Stimulated activated CD4-positive, alpha-beta T cell treated with anti-CD3 and anti-CD28 coated beads, Interleukin-12 subunit alpha, Interleukin-12 subunit beta, amount 100 ng/mL, for 4 hours (primary cell): Measurements from ENCODE around the gene CD33.
"Not testable (repeated sequence)": the region's sequence is repeated elsewhere in the genome, so short reads cannot be mapped to it uniquely, and the experiment has no call there.

Experiments used
- DNase-seq: peaks from one replicate; pipeline ENCODE4 v3.0.0-alpha.2; 2020

The CD33 gene

DNA sequence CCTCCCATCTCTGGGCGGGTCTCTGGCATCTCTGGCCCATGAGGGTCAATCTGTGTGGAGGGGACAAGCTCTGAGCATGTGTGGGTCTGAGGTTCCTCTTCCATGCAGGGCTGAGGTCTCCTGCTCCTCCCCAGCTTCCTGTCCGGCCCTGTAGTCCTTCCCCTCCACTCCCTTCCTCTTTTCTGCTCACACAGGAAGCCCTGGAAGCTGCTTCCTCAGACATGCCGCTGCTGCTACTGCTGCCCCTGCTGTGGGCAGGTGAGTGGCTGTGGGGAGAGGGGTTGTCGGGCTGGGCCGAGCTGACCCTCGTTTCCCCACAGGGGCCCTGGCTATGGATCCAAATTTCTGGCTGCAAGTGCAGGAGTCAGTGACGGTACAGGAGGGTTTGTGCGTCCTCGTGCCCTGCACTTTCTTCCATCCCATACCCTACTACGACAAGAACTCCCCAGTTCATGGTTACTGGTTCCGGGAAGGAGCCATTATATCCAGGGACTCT, at the start of gene CD33:
TSS of gene CD33 (plus strand) at position 183 of the 496 bp plus-strand sequence. CDS start at position 222, 39 bp downstream.
- DNase-seq = not testable (repeated sequence)

DNA sequence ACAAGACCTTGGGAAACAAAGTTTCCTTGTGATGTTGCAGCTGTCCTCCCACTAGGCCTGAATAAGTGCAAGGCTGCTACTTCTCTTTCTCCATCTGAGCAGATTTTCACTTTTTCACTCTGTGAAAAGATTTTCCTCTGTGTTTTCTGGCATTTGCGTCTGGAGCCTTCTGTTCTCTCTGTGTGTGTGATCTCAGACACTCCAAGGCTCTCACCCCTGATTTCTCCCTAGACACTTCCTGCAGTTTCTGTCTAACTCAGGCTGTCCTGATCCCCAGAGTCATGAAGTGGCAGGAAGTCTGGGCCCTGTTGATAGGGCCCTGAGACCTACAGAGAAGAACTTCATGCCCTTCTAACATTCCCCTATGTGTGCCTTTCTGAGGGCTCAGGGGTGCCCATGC, 45.6 kb upstream of the CD33 start:
- no peak for DNase-seq

DNA sequence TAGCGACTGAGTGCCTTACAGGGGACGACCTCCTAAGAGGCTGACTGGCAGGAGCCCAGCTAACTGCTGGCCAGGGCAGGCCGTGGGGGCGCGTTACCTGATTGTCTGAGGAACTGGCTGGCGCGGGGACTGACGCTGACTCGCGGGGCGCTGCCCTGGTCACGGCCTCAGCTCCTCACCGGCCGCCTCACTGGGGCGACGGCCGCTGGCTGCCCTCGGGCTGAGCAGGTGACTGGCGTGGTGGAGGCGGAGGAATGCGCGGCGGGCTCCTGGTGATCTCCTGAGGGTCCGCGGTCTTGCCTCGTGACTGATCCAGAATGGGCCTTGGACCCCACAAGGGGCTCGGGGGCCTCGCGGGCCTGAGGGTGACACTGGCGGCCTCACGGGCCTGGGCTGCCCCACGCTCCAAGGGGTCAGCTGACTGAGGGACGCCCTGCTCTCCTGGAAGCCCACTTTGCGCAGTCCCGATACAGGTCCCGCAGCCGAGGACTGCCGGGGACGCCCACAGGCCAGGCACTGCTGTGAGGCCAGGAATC, 43.4 kb upstream of the CD33 start:
- DNase-seq = no peak

DNA sequence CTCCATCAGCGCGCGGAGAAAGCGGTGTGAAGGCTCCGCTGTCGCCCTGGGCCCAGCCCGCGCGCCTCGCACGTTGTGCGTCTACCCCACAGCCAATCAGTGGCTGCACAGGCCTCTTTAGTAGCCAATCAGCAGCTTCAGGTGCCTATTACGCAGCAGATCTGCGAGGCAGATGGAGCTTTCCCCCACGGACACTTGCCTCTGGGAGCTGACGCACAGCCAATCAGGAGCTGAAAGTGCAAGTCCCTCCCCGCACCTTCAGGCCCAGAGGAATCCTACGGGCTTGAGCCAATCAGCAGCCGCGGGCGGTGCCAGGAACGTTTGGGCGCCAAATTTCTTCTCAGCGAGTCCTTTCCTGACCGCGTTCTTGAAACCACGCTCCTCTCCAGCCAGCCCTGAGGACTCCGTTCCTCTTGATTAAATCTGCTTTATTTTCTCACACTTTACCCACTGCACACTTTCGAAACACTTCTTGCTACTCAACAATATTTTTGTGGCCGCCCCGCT, 42.9 kb upstream of the CD33 start:
- DNase-seq = peak; percentile 10

DNA sequence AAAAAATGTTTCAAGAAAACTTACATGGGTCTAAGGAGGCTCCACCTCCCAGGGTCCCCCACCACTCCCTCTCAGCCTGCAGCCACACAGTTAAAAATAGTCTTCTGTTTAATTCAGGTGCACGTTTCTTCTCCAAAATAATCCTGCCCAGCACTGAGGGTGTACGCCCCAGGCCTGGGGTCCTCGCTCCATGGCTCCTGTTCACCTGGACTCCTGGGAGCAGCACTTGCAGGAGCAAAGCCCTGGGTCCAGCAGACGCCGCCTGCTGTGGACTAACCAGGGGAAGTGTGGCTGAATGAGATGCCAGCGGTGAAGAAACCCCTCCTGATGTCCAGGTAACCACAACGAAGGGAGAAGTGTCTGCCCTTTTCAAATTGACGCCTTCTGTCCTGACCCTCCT, 41.3 kb upstream of the CD33 start:
- DNase-seq = no peak

DNA sequence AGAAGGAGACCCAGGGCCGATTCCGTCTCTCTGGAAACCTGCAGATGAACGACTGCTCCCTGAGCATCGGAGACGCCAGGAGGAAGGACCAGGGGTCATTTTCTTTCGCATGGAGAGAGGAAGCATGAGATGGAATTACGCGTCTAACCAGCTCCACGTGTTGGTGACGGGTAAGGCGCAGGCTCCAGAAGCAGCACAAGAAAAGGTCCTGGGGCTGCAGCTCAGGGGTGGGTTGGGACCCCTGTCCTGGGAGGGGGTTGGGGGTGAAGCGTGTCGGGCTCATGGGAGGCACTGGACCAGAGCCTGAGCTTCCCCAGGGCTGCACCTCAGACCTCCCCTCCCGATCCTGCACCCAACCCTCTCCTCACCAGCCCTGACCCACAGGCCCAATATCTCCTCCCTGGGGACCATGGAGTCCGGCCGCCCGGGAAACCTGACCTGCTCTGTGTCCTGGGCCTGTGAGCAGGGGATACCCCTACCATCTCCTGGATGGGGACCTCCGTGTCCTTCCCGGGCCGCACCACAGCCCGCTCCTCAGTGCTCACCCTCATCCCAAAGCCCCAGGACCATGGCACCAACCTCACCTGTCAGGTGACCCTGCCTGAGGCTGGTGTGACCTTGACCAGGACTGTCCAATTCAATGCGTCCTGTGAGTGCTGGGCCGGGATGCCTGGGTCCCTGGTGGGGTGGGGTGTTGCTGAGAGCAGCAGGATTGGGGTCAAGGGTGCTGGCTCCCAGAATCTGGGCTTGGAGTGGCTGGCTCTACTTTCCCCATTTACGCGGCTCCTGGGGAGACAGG, 39.6 kb upstream of the CD33 start:
- DNase-seq = no peak

DNA sequence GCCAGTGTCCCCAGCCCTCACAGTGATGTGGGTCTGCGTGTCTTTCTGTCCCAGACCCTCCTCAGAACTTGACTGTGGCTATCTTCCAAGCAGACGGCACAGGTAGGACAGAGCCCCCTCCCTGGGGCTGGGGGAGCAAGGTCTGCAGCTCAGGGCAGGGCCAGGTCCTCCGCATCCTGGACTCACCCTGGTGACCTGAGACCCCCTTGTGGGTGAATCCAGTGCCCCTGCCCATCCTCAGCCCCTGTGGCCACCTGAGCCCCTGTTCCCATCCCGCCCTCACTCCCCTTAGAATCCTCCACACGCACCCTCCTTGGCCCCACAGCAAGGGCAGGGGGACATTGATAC, 39.0 kb upstream of the CD33 start:
- DNase-seq = no peak

DNA sequence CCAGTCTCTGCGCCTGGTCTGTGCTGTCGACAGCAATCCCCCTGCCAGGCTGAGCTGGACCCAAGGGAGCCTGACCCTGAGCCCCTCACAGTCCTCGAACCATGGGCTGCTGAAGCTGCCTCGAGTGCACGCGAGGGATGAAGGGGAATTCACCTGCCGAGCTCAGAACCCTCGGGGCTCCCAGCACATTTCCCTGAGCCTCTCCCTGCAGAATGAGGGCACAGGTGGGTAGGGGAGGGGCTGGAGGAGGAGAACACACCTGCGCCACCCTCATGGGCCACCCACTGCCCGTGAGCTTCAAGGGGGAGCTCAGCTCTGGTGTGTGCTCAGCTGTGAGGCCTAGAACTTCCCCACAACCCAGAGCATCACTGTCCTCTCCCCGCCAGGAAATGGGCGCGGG, 38.6 kb upstream of the CD33 start:
- DNase-seq = no peak

DNA sequence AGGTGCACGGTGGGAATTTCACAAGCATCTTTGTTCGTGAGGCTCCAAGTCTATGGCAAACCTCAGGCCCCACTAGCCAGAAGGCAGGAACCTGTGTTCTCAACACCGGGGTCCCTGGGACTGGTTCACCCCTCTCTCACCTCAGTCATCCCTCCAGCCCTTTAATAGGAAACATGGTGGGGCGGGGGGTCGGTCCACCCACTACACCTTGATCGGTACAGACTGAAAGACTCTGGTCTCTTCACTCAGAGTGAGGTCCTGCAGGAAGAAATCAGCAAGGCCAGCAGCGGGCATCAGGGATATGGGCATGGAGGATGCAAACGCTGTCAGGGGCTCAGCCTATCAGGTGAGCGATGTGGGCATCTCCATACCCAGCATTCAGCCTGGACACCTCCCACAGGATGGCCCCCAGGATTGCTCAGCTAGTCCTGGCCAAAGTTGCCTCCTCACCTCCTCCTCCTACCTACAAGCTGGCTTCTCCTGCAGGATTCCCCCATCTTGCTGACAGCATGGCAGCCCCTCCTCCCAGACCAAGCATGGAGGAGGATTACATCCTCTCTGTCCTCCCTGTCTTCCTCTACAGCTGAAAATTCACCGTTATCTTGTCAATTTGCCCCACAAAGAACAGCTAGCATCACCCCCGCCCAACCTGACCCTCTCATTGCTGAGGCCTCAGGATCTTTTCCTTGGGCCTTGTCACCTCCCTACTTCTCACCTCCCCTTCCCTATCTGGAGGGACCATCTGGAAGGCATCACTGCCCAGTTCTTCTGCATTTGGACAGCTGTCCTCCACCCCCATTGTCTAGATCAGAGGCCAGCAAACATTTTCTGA, 37.3 kb upstream of the CD33 start:
- DNase-seq = no peak

DNA sequence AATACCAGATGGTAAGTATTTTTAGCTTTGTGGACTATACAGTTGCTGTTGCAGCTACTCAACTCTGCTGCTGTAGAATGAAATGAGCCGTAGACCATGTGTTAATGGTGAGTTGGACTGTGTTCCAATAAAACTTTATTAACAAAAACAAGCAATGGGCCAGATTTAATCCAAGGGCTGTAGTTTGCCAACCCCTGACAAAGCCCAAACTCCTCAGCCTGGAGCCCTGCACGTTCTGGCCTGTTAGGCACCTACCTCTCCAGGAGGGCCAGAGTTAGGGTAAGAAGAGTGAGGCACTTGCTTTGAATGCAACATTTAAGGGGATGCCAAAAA, 36.7 kb upstream of the CD33 start:
- DNase-seq = no peak

DNA sequence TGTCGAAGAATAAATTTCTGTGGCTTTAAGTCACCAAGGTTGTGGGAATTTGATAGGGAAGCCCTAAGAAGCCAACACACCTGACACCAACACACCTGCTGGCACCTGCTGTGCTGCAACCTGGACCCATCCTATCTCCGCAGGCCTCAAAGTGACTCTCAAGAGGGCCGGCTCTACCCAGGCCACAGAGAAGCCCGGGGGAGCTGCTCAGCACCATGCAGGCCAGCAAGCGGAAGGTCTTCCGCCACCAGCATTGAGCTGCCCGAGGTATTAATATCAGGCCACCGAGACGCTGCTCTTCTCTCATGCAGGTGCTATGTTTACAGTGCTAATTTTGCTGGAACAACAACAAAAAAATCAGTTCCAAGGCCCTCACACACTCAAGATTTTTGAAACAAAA, 32.2 kb upstream of the CD33 start:
- DNase-seq = no peak

DNA sequence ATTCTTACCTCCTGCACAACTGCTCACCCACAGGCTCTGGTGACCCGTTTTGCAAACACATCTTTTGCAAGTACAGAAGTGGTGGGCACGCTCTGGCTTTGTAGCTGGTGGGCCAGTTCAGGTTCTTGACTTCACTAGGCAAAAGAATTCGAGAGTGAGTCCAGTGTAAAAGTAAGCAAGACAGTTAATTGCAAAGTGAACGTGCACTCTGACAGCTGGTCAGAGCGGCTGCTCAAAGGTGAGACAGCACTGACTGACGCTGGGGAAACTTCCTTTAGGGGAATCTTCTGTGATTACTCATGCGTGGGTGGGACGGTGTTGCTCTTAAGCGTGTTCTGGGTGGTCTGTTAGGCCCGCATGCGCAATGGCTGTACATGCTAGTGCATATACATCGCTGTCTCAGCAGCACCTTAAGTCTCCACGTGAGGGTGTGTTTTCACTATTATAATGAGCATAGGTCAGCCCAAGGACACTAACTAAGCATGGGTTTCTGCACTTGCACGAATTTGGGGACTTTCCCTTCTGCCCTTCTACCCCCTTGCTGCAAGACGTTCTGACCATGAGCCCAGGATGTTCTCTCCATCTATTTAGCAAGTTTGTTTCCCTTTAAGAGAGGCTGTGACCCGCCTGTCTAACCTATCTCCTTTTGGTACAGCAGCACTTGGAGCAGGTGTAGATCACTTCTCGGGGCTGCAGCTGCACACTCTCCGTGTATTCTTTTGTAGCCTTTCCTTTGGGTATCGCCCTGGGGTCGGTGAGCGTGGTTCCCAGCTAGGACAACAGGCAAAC, 30.2 kb upstream of the CD33 start:
- DNase-seq = no peak

DNA sequence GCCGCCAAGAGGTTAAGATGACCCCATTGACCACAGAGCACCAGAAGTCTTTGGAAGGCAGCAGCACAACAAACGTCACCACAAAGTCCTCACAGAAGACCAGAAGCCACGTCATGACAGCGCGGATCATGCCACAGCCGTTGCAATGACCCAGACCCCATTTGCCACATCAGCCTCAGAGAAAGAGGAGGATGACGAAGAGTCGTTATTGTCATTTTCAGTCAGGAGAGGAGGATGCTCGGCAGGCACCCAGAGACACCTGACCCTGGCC, 29.6 kb upstream of the CD33 start:
- no peak for DNase-seq

DNA sequence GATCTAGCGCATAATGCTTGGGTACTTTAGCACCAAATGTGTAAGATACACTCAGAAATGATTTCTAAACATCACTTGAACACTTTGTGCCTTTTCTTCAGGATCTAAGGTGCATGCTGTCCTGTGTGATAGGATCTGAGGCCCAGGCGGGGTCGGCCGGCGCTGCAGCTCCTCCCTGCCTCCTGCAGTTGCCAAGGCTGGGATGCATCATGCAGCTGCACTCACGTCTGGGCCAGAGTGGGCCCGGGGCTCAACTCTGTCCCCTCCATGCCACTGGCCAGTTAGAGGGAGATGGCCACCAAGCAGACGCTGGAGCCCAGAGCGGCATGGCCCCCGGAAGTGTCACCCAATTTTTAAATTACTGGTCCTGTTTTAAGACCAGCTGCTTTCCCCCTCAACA, 29.3 kb upstream of the CD33 start:
- no peak for DNase-seq

DNA sequence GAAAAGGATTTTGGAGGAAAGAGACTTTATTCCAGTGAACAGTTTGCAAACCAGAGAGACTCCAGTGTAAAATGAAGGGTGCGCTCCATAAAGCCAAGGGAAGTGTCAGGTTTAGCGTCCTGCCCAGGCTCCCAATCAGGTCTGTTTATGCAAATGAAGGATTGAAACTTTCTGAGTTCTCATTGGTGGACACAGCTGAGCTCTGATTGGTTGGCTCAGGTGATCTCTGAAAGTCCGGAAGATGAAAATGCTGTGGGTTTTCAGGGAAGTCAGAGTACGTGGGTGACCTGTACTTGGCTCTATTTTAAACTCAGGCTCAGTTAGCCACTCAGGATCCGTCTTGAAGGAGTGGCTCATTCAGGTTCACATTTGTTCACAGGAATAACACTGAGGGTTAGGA, 28.7 kb upstream of the CD33 start:
- DNase-seq = no peak

DNA sequence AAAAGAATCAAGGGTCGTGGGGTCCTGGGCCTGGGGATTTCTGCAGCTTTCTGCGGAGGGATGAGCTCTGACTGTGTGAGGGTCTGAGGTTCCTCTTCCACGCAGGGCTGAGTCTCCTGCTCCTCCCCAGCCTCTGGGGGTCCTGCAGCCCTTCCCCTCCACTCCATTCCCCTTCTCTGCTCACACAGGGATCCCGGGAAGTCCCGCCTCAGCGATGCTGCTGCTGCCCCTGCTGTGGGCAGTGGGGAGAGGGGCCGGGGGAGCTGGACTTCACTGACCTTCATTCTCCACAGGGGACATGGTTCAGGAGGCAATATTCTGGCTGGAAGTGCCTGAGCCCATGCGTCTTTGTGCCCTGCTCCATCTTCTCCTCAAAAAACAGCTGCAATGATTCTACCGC, 26.2 kb upstream of the CD33 start:
- DNase-seq = no peak

DNA sequence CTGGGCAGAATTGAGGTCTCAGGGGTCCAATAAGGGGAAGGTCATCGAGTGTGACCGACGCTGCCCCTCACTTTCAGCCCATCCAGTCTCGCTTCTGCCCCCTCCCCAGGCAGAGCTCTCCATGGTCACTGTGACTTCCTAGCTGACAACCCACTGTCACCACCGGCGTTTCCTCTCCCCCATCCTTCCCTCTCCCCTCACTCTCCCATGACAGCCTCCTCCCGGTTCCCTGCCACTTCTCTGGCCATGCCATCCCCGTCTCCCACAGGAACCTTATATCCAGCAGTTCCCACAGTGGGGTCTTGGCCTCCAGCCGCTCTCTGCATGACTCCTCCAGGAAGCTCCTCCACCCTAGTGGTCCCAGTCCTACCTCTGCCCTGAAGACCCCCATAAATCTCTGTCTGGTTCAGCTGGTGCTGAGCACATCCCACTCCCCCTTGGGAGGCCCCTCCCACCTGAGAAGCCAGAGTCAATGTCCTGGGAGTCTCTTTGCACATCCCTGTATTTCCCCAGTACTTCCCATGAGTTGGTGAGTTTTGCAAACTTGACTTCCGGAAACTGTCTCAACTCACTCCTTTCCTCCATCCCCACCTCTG, 24.7 kb upstream of the CD33 start:
- no peak for DNase-seq

DNA sequence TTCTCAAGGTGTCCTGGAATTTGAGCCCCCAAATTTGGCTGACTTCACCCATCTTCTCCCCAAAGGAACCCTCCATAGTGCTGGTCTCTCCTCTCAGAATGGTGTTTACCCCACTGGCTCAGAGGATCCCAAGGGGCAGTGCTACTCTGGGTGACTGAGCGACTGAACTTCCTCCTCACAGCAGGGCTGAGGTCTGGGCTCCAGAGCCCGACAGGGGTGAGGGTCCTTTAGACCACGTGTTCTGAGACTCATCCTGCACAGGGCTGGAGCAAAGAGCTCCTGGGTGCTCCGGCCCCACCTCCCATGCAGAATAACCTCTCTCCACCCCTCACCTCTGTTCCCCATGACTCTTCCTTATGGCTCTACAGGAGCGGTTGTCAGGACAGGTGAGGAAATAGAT, 23.2 kb upstream of the CD33 start:
- no peak for DNase-seq

DNA sequence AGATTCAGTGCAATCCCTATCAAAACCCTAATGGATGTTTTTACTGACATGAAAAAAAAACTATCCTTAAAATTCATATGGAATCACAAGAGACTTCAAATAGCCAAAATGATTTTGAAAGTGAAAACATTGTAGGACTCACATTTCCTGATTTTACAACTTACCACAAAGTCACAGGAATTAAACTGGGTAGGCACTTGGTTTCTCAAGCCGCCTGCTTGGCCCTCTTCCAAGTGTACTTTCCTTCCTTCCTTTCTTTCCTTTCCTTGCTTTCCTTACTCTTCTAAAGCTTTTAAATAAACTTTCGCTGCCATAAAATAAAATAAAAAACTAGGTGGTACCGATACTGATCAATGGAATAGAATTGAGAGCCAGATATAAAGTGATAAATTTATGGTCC, 21.0 kb upstream of the CD33 start:
- no peak for DNase-seq

DNA sequence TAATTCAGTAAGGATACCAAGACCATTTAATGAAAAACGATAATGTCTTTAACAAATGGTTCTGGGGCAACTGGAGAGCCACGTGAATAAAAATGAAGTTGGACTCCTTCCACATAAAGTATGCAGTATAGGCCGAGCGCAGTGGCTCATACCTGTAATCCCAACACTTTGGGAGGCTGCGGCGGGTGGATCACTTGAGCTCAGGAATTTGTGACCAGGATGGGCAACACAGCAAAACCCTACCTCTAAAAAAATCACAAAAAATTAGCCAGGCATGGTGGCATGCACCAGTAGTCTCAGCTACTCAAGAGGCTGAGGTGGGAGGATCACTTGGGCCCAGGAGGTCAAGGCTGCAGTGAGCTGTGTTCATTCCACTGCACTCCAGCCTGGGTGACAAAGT, 20.6 kb upstream of the CD33 start:
- no peak for DNase-seq

DNA sequence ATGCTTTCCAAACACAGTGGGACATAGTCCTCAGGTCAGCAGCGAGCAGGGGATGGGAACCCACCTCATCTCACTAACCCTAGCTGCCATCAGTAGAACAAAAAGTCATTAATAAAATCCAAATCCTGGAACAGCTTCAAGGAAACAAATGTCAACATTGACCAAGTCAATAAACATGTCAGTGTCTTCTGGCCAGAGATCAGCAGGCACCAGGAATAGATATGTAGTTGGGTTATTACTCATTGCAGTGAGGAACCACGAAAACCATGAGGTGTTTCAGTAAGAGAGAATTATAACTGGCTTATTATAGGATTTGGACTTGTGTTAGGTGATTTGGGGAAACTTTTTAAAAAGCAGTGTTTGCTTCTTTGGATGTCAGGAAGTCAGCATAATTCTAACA, 17.1 kb upstream of the CD33 start:
- no peak for DNase-seq

DNA sequence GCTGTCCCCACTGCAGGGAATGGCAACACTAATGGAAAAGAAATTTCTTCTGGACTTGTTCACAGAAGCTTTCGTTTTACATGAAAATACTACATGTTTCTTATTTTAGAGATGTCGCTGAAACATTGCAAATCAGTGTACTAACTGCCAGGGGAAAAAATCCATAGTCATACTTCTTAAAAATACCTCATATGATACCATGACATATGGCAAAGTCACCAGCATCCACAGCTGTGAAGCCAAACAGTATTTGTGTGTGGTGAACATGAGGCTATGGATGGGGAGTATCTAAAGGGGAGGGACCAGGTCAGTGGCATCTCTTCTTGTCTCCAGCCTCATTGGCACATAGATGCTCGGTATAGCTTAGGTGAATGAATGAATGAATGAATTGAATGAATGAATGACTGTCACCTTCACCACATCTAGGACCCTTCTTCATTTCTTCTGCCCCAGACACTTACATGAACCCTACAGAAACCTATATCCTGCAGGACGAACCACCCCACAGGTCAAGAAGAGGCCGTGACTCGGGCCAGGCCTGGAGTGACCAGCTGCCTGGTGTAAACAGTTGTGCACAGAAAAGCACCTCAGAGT, 14.6 kb upstream of the CD33 start:
- no peak for DNase-seq
